GM12865 (cell line): ENCODE data around the gene HCFC1R1.
A peak's percentile ranks its signal among the peaks of the same experiment; 100 is the strongest.

Source experiments
- DNase-seq: peaks from one replicate; pipeline ENCODE4 v3.0.0; 2010; ENCODE audit warnings: low read depth
- H3K4me3 ChIP-seq: 2 replicates; pipeline ENCODE4 v1.5.1; 2011; ENCODE audit warnings: mild to moderate bottlenecking, low read depth, low read length, control low read depth
- CTCF ChIP-seq: IDR thresholded peaks from 2 replicates; pipeline ENCODE4 v1.5.1; 2011; ENCODE audit warnings: low read length, control low read depth, low read depth, inconsistent platforms; ENCODE audit not compliant: insufficient read depth; ENCODE audit errors: missing control alignments

Gene HCFC1R1

GRCh38 chr16:3066440-3066748 is 42.7 kb upstream of the HCFC1R1 start:
- no peak for DNase-seq
- TF ChIP-seq CTCF = no peak
- peak overlapping the region; percentile 58 for H3K4me3 ChIP-seq

- peak overlapping the region; percentile 58 for H3K4me3 ChIP-seq
- TF ChIP-seq CTCF = no peak
- DNase-seq = no peak
Measured at GRCh38 chr16:3065742-3066439, 42.1 kb upstream of the HCFC1R1 start.

- peak; percentile 65 for DNase-seq
Measured at GRCh38 chr16:3065069-3065741, 41.5 kb upstream of the HCFC1R1 start, which contains the start of gene IL32. IL32 (plus strand) TSS chr16:3065640; CDS start chr16:3065812, 172 bp downstream.

GRCh38 chr16:3063625-3064386 is 40.1 kb upstream of the HCFC1R1 start:
- no peak for TF ChIP-seq CTCF
- DNase-seq = no peak
- no peak overlapping the region for H3K4me3 ChIP-seq

More at GRCh38 chr16:3065069-3065741, 41.5 kb upstream of the HCFC1R1 start, which contains the start of gene IL32:
- no peak for TF ChIP-seq CTCF
- peak within 1 kb of the TSS; percentile 58 for H3K4me3 ChIP-seq

- no peak for TF ChIP-seq CTCF
- no peak for DNase-seq
- no peak overlapping the region for H3K4me3 ChIP-seq
Measured at GRCh38 chr16:3062553-3062952, 38.8 kb upstream of the HCFC1R1 start.

GRCh38 chr16:3060339-3061127 is 36.8 kb upstream of the HCFC1R1 start:
- no peak for DNase-seq
- no peak for TF ChIP-seq CTCF
- H3K4me3 ChIP-seq = no peak overlapping the region
